Measurements from ENCODE around the gene HOXD9.

HOXD9 gene

GRCh38 chr2:176174382-176174823 lies 51.9 kb downstream of the HOXD9 start:
- TF ChIP-seq CTCF (IDR thresholded peaks at IDR 0.05): no peak
- Histone ChIP-seq H2AFZ (no peak overlapping the region), H3K79me2 (no peaks in the 10 kb centered on the region), H3K4me3 (ENCODE audit: low read depth, low read length) (no peak overlapping the region), H3K27me3 (ENCODE audit: control insufficient read depth, insufficient read depth, low read length) (peaks cover 26% of the 10 kb centered on the region), H3K36me3 (ENCODE audit: control insufficient read depth, insufficient read depth, low read length) (no peaks in the 10 kb centered on the region), H3K27ac (no peak overlapping the region), H3K9me3 (ENCODE audit: control insufficient read depth, low read length) (no peaks in the 10 kb centered on the region), H3K9ac (no peak overlapping the region), H3K4me1 (no peaks in the 10 kb centered on the region), H3K4me2 (ENCODE audit: low read length) (no peak overlapping the region)
